Choroid plexus epithelial cell (primary cell): ENCODE data around the gene INTS11.

Experiments
- DNase-seq: peaks from one replicate; pipeline ENCODE4 v3.0.0-alpha.2; 2010; ENCODE audit warnings: low read depth
- H3K4me3 ChIP-seq: 2 replicates; pipeline ENCODE4 v1.5.1; 2011; ENCODE audit warnings: low read depth, mild to moderate bottlenecking, control low read depth, low read length, moderate library complexity
- TF ChIP-seq, protein P1 (sequence below): conservative IDR thresholded peaks from 2 replicates; pipeline ENCODE4 v1.5.1; 2011; ENCODE audit warnings: low read depth, mild to moderate bottlenecking, control low read depth, inconsistent platforms, low read length, moderate library complexity

Gene INTS11

DNA sequence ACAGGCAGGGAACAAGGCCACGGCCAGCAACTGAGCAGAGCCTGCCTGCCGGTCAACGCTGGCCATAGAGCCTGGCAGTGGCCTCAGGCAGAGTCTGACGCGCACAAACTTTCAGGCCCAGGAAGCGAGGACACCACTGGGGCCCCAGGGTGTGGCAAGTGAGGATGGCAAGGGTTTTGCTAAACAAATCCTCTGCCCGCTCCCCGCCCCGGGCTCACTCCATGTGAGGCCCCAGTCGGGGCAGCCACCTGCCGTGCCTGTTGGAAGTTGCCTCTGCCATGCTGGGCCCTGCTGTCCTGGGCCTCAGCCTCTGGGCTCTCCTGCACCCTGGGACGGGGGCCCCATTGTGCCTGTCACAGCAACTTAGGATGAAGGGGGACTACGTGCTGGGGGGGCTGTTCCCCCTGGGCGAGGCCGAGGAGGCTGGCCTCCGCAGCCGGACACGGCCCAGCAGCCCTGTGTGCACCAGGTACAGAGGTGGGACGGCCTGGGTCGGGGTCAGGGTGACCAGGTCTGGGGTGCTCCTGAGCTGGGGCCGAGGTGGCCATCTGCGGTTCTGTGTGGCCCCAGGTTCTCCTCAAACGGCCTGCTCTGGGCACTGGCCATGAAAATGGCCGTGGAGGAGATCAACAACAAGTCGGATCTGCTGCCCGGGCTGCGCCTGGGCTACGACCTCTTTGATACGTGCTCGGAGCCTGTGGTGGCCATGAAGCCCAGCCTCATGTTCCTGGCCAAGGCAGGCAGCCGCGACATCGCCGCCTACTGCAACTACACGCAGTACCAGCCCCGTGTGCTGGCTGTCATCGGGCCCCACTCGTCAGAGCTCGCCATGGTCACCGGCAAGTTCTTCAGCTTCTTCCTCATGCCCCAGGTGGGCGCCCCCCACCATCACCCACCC is 6.9 kb upstream of the INTS11 start, which contains the start of gene TAS1R3:
TAS1R3 (plus strand) TSS at position 213 of the 898 bp plus-strand sequence; CDS start at position 279, 66 bp downstream.
- H3K4me3 ChIP-seq = no peak within 1 kb of the TSS
- no peak for DNase-seq
- TF ChIP-seq, protein P1, sequence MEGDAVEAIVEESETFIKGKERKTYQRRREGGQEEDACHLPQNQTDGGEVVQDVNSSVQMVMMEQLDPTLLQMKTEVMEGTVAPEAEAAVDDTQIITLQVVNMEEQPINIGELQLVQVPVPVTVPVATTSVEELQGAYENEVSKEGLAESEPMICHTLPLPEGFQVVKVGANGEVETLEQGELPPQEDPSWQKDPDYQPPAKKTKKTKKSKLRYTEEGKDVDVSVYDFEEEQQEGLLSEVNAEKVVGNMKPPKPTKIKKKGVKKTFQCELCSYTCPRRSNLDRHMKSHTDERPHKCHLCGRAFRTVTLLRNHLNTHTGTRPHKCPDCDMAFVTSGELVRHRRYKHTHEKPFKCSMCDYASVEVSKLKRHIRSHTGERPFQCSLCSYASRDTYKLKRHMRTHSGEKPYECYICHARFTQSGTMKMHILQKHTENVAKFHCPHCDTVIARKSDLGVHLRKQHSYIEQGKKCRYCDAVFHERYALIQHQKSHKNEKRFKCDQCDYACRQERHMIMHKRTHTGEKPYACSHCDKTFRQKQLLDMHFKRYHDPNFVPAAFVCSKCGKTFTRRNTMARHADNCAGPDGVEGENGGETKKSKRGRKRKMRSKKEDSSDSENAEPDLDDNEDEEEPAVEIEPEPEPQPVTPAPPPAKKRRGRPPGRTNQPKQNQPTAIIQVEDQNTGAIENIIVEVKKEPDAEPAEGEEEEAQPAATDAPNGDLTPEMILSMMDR = no peak

DNA sequence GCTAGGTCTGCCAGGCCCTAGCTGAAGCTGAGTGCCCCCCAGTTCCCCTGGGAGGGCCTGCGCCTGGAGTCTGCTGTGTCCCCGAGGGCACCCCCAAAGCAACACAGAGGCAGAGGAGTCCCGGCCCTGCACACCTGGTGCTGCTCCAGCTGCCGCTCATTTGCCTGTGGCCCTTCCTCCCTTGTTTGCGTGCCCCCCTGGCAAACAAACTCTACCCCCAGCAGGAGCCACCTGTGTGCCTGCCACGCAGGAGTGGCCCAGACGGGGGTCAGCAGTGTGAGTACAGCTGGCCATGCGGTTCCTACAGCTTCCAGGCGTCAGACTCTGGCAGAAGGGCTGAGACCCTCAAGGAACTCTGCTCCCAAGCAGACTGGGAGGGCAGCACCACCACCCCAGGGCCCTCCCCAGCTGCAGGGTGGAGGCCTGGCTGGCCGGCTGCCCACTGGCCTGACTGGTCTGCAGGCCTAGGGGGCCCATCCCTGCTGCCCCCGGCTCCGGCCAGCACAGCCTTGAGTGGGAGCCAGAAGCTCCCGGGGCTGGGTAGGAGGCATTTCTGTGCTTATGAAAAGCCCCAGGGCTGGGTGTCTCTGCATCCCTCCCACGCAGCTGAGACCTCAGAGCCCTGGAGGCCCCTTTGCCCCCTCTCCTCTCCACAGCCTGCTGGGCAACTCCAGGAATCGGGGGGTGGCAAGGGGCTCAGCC is 6.1 kb upstream of the INTS11 start:
- no peak for DNase-seq
- TF ChIP-seq, protein P1 = no peak
- no peak overlapping the region for H3K4me3 ChIP-seq

DNA sequence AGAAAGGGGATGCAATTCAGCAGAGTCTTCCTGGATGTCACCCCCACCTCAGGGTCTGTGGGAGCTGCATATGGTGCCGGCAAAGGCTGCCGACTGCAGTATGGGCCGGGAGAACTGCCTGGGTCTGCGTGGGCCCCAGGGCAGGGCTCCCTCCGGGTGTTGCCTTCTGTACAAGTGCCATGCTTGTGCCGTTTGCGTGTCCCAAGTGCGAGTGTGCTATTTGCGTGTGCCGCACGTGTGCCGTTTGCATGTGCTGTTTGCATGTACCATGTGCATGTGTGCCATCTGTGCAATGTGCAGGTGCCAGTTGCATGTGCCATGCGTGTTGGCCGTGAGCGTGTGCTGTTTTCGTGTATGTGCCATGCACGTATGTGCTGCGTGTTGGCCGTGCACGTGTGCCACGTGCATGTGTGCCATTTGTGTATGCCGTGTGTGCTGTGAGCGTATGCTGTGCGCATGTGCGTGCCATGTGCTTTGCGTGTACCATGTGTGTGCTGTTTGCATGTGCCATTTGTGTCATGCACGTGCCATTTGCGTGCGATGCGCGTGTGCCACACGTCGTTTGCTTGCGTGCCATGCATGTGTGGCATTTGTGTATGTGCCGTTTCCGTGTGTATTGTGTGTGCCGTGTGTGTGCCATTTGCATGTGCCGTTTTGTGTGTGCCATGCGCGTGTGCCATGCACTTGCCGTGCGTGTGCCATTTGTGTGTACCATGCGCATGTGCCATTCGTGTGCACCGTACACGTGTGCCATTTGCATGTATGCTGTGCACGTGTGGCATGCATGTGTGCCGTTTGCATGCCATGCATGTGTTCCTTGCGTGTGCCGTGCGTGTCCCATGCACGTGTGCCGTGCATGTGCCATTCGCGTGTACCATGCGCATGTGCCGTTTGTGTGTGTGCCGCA is 5.1 kb upstream of the INTS11 start:
- no peak for DNase-seq
- H3K4me3 ChIP-seq = no peak overlapping the region
- TF ChIP-seq, protein P1 = no peak

DNA sequence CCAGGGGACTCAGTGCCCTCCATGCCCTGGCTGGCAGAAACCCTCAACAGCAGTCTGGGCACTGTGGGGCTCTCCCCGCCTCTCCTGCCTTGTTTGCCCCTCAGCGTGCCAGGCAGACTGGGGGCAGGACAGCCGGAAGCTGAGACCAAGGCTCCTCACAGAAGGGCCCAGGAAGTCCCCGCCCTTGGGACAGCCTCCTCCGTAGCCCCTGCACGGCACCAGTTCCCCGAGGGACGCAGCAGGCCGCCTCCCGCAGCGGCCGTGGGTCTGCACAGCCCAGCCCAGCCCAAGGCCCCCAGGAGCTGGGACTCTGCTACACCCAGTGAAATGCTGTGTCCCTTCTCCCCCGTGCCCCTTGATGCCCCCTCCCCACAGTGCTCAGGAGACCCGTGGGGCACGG is 3.8 kb upstream of the INTS11 start:
- DNase-seq = no peak
- TF ChIP-seq, protein P1 = no peak
- H3K4me3 ChIP-seq = no peak overlapping the region

DNA sequence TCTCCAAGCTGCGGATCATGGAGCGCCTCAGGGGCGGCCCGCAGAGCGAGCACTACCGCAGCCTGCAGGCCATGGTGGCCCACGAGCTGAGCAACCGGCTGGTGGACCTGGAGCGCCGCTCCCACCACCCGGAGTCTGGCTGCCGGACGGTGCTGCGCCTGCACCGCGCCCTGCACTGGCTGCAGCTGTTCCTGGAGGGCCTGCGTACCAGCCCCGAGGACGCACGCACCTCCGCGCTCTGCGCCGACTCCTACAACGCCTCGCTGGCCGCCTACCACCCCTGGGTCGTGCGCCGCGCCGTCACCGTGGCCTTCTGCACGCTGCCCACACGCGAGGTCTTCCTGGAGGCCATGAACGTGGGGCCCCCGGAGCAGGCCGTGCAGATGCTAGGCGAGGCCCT is 2.8 kb upstream of the INTS11 start:
- DNase-seq = no peak
- H3K4me3 ChIP-seq = no peak overlapping the region
- TF ChIP-seq, protein P1 = no peak

DNA sequence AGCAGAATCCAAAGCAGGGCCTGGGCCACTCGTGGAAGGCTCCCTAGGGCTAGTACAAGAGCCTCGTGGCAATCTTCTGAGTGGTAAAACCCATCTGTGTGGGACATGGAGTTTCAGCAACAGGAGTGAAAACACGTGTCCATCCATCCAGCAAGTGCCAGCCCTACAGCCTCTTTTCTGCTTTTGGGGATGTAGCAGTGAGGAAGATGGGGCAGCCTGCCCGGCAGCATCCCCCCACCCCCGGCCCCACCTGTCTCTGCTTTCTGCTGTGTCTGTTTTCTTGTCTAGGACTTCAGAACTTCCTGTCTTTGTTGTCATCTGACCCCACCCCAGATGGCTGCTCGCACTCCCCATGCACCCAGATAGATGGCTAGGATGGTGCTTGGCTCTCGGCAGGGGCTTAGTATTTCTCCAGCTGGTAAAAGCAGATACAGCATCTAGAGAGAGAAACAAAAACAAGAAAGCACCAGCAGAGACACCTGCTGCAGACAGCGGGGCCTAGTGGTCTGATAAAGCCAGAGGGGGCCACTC is 1.7 kb upstream of the INTS11 start:
- DNase-seq = no peak
- H3K4me3 ChIP-seq = no peak overlapping the region

More for the DNA sequence above, 1.7 kb upstream of the INTS11 start:
- TF ChIP-seq, protein P1 = no peak
